ENCODE results near the gene ADGRG3.
"Not testable (repeated sequence)": the region's sequence is repeated elsewhere in the genome, so short reads cannot be mapped to it uniquely, and the experiment has no call there.

The ADGRG3 gene

DNA sequence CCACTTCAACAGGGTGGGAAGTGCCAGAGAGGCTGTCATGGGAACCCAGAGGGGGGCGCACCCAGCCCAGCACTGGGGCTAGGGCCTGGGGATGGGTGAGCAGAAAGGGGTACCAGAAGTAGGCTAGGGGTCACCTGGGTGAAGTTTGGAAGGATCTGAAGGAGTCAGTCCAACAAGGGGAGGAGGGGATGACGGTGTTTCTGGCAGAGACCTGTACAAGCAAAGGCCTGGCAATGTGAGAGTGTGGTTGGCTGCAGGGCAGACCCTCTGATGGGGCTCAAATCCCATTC lies 54.0 kb downstream of the ADGRG3 start:
- no peak for DNase-seq

DNA sequence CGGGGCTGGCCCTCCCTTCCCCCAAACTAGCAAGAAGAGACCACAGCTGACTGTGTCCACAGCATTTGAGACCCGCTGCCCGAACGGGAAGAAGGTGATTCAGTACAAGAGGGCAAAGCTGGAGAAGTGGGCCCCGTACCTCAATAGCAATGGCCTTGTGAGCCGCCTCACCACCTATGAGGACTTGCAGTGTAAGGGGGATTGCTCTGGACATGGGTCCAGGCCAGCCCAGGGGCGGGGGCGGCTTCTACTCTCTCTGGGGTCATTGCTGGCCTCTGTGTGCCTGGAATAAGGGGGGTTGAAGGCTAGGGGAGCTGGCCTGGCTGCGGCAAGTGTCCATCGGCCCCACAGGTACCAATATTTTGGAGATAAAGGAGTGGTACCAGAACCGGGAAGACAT lies 54.5 kb downstream of the ADGRG3 start:
- no peak for DNase-seq

DNA sequence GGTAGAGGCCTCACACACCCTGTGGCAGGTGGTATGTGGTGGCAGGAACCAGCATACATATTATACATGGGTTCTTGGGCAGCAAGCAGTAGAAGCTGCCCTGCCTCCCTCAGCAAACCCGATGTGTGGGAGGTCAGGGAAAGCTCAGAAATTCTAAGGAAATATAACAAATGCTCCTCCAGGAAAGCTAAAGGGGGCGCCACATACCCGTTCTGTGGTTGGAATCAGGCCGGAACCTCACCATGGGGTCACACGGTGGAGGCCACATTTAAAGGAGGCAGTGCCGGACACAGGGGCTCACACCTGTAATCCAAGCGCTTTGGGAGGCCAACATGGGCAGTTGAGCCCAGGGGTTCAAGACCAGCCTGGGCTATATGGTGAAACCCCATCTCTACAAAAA lies 55.1 kb downstream of the ADGRG3 start:
- no peak for DNase-seq

DNA sequence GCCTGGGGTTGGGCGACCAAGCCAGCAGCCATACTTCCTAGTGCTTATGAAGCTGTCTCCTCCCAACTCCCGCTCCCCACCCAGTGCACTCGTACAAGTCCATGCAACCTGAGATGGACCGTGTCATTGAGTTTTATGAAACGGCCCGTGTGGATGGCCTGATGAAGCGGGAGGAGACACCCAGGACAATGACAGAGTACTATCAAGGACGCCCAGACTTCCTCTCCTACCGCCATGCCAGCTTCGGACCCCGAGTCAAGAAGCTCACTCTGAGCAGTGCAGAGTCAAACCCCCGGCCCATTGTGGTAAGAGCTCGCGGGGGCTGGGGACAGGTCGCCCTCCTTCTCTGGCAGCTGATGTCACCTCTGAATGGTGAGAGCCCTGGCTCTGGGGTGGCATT lies 56.4 kb downstream of the ADGRG3 start:
- DNase-seq = no peak

DNA sequence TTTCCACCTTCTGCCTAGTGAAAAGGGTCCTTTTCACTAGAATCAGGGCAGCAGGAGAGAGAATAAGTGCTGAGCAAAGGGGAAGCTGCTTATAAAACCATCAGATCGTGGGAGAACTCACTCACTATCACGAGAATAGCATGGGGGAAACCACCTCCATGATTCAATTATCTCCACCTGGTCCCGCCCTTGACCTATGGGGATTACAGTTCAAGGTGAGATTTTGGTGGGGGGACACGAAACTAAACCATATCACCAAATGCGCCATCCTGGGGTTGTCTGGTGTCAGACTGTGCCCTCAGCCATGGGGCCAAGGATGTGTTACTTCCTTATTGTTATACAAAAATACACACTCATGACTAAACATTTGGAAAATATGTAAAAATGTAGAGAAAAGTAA lies 57.0 kb downstream of the ADGRG3 start:
- no peak for DNase-seq

DNA sequence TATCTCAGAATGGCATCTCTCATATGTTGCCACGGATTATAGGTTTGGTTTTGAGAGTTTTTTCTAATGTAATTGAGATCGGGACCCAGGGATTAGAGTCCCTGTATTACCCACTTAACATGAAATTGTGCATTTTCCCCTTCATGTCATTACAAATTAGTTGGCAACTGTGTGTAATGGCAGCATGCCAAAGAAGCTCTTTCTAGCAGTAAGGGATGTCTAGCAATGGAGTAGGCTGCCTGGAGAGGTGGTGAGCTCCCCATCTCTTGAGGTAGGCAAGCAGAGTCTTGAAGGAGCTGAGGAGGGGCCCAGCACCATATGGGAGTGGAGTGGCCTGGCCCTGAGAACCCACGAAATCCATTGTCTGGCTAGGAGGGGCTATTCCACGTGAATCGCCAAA lies 57.4 kb downstream of the ADGRG3 start:
- no peak for DNase-seq

DNA sequence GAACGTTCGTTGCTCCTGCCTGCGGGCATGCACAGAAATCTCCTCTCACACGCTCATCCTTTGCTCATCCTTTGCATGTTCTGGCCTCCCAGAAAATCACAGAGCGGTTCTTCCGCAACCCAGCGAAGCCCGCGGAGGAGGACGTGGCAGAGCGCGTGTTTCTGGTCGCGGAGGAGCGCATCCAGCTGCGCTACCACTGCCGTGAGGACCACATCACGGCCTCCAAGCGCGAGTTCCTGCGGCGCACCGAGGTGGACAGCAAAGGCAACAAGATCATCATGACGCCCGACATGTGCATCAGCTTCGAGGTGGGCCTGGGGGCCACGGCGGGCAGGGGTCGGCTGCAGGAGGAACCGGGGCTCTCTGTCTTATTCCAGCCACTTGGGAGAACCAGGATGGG lies 57.9 kb downstream of the ADGRG3 start:
- DNase-seq = no peak

DNA sequence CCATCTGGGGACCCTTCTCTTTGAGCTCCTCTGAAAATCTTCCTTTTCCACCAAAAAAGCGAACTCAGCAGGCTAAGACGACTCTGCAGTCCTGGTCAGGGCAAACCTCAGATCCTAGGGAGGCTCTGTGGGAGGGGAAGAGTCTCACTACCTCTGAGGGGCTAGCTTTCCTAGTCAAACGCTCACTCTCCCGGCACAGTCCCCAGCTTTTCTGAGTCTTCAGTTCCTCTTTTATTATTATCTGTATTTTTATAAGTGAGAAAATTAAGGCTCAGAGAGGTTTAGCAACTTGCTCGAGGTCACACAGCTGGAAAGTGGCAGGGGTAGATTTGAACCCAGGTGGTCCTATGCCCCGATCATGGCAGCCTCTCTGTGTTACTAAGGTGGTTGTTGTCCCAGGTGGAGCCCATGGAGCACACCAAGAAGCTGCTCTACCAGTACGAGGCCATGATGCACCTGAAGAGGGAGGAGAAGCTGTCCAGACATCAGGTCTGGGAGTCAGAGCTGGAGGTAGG lies 58.4 kb downstream of the ADGRG3 start:
- DNase-seq = no peak

DNA sequence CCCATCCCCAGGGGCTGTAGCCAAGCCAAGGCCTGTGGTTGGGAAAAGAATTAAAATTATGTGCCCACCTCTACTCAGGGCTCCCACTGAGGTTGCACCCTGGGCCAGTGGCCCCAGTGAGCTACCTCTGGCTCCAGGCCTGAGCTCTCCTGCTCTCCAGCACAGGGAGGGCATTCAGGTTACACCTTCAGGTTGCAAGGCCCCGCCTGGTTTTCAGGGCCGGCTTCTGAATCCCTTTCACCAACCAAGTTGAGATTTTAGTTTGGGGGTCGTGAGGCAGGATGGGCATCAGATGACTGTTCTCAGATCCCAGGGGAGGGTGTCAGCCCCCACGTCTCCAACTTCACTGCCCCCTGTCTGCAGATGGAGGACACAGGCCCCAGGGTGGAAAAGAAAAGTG lies 59.5 kb downstream of the ADGRG3 start:
- DNase-seq = no peak

DNA sequence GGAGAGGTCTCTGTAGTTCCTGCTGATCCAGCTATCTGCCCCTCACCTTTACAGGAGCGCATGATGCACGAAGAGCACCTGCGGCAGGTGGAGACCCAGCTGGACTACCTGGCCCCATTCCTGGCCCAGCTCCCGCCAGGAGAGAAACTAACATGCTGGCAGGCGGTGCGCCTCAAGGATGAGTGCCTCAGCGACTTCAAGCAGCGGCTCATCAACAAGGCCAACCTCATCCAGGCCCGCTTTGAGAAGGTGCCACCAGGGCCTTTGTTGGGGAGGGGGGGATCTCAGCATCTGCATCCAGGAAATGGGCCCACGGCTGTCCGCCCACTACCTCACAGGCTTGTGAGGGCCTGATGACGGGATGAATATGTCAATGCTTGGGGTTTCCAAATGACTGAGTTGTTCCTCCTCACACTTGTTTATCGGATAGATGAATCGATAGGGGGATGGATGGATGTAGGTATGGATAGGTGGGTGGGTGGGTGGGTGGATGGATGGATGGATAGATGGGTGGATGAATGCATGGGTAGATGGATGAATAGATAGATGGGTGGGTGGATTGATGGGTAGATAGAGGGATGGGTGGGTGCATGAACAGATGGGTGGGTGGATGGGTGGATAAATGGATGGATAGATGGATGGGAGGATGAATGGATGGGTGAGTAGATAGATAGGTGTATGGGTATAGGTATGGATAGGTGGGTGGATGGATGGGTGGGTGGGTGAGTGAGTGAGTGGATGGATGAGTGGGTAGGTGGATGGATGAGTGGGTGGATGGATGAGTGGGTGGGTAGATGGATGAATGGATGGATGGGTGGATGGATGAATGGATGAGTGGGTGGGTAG lies 60.5 kb downstream of the ADGRG3 start:
- no peak for DNase-seq

DNA sequence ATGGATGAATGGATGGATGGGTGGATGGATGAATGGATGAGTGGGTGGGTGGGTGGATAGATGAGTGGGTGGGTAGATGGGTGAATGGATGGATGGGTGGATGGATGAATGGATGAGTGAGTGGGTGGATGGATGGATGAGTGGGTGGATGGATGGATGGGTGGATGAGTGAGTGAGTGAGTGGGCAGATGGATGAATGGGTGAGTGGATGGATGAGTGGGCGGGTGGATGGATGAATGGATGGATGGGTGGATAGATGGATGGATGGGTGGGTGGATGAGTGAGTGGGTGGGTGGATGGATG lies 61.0 kb downstream of the ADGRG3 start:
- DNase-seq = no peak

DNA sequence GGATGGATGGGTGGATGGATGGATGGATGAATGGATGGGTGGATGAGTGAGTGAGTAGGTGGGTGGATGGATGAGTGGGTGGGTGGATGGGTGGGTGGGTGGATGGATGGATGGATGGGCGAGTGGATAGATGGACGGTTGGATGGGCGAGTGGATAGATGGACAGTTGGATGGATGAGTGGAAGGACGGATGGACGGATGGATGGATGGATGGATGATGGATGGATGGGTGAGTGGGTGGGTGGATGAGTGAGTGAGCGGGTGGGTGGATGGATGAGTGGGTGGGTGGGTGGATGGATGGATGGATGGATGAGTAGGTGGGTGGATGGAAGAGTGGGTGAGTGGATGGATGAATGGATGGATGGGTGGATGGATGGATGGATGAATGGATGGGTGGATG lies 61.7 kb downstream of the ADGRG3 start:
- DNase-seq = not testable (repeated sequence)

DNA sequence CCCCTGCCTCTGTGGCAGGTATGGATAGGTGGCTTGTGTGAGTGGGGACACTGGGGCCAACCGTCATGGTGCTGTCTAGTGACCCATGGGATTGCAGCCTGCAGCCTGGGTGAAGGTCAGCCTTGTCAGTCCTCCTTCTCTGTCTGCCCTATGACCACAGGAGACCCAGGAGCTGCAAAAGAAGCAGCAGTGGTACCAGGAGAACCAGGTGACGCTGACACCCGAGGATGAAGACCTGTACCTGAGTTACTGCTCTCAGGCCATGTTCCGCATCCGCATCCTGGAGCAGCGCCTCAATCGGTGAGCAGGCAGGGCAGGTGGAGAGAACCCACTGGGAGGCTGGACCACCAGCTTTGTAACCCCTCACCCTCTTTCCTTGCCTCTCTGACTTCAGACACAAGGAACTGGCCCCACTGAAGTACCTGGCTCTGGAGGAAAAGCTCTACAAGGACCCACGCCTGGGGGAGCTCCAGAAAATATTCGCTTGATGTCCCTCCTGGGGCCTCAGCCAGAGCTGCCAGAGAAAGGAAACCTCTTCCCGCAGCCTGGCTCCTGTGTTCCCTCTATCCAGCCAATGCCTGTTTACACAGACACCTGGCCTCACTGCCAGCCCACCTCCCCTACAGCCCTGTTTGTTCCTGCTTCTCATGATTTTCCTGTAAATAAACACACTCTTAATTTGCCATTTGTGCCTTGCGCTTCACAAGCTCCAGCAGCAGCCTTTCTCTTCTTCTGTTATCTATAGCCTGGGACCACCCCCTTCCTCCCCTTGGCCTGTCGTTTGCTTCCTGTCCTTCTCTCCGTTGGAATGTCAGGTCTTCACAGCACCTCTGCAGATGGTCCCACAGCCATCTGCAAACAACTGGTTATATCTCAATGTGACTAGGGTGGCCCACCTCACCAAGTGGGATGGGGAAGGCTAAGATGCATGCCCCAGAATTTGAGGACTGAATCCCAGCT lies 62.9 kb downstream of the ADGRG3 start:
- no peak for DNase-seq

DNA sequence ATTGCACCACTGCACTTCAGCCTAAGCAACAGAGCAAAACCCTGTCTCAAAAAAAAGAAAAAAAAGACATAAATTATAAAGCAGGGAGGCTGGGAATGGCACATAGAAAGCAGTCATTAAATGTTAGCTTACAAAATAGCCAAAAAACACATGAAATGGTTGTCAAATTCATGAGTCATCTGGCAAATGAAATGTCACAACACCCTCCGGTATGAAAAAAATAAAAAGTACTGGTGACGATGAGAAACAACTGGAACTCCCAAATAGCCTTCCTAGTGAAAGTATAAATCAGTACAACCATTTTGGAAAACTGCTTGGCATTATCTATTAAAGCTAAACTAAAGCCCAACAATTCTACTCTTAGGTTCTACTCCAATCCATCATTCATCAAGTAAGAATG lies 63.9 kb downstream of the ADGRG3 start:
- no peak for DNase-seq

DNA sequence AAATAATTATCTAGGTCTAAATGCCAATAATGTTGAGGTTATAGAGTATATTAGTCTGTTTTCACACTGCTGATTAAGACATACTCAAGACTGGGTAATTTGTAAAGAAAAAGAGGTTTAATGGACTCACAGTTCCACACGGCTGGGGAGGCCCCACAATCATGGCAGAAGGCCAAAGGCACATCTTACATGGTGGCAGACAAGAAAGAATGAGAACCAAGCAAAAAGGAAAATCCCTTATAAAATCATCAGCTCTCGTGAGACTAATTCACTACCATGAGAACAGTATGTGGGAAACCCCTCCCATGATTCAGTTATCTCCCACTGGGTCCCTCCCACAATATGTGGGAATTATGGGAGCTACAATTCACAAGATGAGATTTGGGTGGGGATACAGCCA lies 64.6 kb downstream of the ADGRG3 start:
- DNase-seq = no peak

DNA sequence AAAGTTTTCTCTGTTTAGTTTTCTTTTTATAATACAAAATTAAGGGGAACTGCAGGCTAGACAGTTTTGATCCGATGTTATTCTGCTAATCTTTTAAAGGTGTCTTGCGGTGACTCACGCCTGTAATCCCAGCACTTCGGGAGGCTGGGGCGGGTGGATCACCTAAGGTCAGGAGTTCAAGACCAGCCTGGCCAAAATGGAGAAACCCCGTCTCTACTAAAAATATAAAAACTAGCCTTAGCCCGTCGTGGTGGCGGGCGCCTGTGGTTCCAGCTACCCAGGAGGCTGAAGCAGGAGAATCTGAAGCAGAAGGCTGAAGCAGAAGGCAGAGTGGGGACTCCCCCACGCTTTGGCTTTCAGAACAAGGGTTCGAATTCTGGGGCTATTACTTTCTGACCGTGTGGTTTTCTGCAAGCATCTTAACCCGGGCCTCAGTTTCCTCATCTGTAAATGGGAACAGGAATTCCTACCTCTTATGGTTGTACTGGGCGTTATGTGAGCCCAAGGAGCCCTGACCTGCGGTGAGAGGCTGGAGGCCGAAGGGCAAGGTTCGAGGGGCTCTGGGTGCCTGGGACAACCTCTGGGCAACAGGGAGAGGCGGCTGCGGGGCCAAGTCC lies 66.3 kb downstream of the ADGRG3 start:
- DNase-seq = no peak

DNA sequence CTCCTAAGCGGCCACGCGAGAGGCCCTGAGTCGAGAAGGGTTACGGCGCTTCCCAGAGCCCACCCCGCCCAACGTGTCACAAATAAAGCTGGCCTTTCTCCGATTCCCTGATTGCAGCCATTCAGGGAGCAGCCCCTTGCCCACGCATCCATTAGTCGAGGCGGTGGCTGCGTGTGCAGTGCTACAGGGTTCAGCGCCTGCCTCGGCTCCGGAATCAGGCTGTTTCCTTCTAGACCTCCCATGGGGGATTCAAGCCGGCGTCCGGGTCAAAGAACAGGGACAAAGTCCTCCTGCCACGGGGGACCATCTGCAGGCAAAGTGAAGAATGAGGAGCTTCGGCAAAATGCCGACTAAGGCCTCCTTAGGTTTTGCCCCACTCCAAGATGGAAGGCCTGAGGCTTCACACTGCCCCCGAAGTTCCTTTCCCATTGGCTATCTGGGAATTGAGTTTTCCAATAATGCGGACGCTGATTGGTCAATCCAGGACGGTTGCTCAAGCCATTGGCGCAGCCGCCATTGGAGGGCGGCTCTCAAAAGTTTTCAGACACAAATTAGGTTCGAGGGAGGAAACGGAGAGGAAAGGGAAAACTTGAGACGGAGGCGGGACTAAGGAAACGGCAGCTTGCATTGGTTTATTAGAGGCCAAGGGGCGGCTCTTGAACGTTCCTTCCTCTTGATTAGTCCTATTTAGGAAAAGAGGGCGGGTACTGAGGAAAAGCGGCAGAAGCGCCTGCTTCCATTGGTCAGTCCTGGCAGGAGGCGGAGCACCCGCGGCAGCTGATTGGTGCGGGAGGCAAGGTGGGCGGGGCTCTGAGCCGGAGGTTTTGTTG lies 67.0 kb downstream of the ADGRG3 start:
- DNase-seq = peak; percentile 99 to 100

DNA sequence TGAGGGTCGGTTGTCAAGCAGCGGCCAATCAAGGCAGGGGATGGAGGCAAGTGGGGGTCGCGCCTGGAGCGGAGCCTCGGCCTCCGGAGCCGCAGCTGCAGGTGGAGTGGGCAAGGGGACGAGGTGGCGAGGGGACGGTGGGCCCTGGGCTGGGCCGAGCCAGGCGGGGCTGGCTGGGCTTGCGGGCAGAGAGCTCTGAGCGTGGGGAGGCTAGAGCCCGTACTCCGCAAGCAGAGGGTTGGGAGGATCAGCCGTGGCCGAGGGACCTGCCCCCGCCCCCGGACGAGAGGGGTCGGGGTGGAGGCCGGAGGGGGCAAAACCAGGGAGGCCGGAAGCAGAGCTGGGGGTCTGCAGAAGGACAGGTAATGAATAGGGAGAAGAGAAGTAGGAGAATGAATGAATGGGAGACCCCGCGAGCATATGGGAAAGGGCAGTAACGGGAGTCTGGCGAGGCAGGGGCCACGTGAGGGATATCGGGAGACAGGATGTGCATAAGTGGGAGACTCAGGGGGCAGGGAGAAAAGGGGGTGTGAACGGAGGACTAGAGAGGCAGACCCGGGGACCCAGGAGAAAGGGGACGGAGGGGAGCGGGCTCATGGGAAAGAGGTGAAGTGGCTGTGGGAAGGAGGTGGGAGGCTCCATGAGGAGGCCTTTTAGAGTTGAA lies 67.8 kb downstream of the ADGRG3 start, which contains the start of gene KATNB1:
KATNB1 (plus strand) TSS at position 16 of the 664 bp plus-strand sequence. CDS start 1,474 bp downstream, outside the sequence.
- DNase-seq = no peak

DNA sequence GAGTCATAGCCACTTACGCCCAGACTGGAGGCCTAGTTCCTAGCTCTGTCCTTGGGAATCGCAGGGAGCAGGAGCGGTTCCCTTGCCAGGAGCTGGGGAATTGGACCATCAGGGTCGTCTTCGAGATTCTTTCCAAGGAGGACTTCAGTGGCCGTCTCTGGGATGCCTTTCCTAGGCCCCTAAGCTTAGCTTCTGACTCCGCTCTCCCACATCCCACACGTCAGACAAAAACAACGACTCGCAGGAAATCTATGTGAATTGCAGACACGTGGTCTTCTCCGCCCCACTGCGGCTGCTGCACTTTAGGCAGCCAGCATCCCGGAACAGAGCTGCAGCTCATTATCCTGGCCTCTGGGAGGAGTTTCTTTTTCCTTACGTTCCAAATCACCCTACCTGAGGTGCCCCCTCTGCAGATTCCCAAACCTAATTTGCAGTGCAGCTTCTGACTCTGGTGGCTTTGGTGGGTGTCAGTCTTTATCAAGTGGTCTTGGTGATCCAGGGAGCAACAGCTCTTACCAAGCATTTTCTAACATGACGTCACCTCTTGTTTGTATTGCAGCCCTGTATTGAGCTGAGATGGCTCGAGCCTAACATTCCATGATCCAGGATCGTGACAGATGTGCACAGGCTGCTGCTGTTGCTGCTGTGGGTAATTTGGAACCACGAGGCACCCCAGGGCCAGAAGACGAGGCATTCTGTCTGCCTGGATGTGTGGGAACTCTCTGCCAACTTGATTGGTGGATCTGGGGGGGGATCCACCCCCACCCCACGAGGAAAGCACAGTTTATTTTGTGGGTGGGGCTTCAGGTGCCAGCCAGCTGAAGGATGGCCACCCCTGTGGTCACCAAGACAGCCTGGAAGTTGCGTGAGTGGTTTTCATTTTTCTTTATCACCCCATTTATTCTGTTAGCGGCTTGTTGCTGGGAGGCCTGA lies 68.6 kb downstream of the ADGRG3 start:
- DNase-seq = no peak

DNA sequence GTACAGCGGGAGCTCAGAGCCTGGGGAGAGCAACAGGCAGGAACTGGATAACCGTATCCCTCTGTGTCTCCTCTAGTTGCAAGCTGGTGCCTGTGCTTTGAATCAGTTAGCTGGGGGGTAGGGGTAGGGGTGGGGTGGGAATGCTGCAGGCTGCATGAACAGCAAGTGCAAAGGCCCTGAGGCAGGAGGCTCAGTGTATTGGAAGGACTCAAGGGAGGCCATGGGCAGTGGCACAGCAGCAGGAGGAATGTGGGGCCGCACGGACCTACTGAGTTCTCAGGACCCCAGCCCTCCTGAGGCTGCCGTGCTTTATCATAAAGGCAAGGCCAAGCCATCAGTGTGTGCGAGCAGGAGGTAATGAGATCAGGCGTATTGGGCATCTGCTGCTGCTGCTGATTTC lies 70.7 kb downstream of the ADGRG3 start:
- no peak for DNase-seq
